Calu3 (cell line): ENCODE data around the gene GOLGB1. TPM values are rescaled to one million over a fixed set of nuclear protein-coding genes. Genes with fewer than 3 reads are reported as not detected.

ENCODE experiments used
- BruUV-seq: library from RNA; stranded (reverse); fragments of 400-500 nt; replicated peaks from 2 replicates; lab custom pipeline; 2021; lab: Mats Ljungman, UMichigan
- CTCF ChIA-PET: fragments of 300-600 bp; sonication (Branson Sonifier 250); formaldehyde crosslinking; loops from one replicate; lab custom pipeline; 2022; ENCODE audit warnings: antibody characterized with exemption; lab: Charles Lee
- DNase-seq: peaks from one replicate; pipeline ENCODE4 v3.0.0; 2022
- H3K27ac Mint-ChIP-seq: one replicate; pipeline ENCODE4 v1.8.0; 2022; ENCODE audit warnings: mixed read lengths; ENCODE audit not compliant: unreplicated experiment
- H3K27me3 Mint-ChIP-seq: one replicate; pipeline ENCODE4 v1.8.0; 2022; ENCODE audit warnings: mixed read lengths; ENCODE audit not compliant: unreplicated experiment
- H3K36me3 Mint-ChIP-seq: one replicate; pipeline ENCODE4 v1.8.0; 2022; ENCODE audit warnings: mild to moderate bottlenecking, moderate library complexity, mixed read lengths; ENCODE audit not compliant: insufficient read depth, unreplicated experiment
- H3K4me1 Mint-ChIP-seq: one replicate; pipeline ENCODE4 v1.8.0; 2022; ENCODE audit warnings: mild to moderate bottlenecking, low read depth, mixed read lengths; ENCODE audit not compliant: unreplicated experiment
- H3K4me3 Mint-ChIP-seq: one replicate; pipeline ENCODE4 v1.8.0; 2022; ENCODE audit warnings: mild to moderate bottlenecking, low read depth, moderate library complexity, mixed read lengths; ENCODE audit not compliant: unreplicated experiment
- H3K9me3 Mint-ChIP-seq: one replicate; pipeline ENCODE4 v1.8.0; 2022; ENCODE audit warnings: low read depth, mixed read lengths; ENCODE audit not compliant: unreplicated experiment
- intact Hi-C: fragments of 100-400 bp; cut with micrococcal nuclease; formaldehyde crosslinking; loops from one replicate; pipeline ENCODE4 v1.10.0; 2022; ENCODE audit not compliant: unreplicated experiment
- total RNA-seq: library from RNA; stranded (reverse); gene quantifications from 2 replicates; pipeline ENCODE4 v1.2.3, GENCODE V29; 2022
- TF ChIP-seq, protein P1 (sequence below): fragments of 200-600 bp; IDR thresholded peaks from one replicate; pipeline ENCODE4 v1.8.0; 2022; ENCODE audit warnings: antibody characterized with exemption; ENCODE audit not compliant: unreplicated experiment

GOLGB1 gene
- total RNA-seq, 1 experiment from 2014 or later: 42.8 TPM

DNA sequence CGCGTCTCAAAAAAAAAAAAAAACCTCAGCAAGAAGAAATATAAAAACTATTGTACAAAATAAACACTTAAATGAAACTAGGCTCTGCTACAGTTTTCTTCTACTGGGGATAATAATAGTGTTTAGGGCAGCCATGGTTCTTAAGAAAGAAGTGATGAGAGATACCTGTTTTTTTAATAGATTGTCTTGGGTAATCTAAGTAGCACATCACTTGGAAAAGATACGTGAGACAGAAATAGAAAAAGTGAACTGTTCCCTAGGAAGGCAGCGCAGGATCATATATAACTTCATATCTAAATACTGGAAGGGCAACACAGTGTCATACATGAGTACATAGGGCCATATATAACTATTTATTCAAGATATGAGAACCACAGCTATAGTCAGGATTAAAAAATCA is 11.9 kb downstream of the GOLGB1 start:
- BruUV-seq: no TSS peak
- H3K27ac Mint-ChIP-seq: no peak overlapping the region
- H3K4me3 Mint-ChIP-seq: no peak overlapping the region
- TF ChIP-seq, protein P1, sequence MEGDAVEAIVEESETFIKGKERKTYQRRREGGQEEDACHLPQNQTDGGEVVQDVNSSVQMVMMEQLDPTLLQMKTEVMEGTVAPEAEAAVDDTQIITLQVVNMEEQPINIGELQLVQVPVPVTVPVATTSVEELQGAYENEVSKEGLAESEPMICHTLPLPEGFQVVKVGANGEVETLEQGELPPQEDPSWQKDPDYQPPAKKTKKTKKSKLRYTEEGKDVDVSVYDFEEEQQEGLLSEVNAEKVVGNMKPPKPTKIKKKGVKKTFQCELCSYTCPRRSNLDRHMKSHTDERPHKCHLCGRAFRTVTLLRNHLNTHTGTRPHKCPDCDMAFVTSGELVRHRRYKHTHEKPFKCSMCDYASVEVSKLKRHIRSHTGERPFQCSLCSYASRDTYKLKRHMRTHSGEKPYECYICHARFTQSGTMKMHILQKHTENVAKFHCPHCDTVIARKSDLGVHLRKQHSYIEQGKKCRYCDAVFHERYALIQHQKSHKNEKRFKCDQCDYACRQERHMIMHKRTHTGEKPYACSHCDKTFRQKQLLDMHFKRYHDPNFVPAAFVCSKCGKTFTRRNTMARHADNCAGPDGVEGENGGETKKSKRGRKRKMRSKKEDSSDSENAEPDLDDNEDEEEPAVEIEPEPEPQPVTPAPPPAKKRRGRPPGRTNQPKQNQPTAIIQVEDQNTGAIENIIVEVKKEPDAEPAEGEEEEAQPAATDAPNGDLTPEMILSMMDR: no peak
- CTCF ChIA-PET: no interaction called here
- no peaks in the 10 kb centered on the region for H3K4me1 Mint-ChIP-seq
- H3K27me3 Mint-ChIP-seq: no peaks in the 10 kb centered on the region
- no peak for DNase-seq
- intact Hi-C loops: no loop called here
- no peaks in the 10 kb centered on the region for H3K9me3 Mint-ChIP-seq
- H3K36me3 Mint-ChIP-seq: no peaks in the 10 kb centered on the region

DNA sequence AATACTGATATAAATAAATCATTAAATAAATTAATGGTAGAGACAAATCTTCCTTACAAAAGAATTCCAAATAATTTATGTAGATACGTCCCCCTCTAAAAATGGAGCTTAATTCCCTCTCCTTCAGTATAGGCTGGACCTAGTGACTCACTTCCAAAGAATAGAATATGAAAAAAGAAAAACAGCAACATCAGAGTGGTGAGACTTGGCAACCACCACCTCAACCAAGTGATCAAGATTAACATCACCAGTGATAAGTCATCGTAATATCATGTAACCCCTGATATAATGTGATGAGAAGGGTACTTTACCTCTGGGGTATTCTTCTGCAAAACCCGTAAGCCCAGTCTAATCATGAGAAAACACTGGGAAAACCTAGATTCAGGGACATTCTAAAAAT is 13.4 kb downstream of the GOLGB1 start:
- DNase-seq: no peak
- H3K27ac Mint-ChIP-seq: no peak overlapping the region
- H3K4me3 Mint-ChIP-seq: no peak overlapping the region
- H3K27me3 Mint-ChIP-seq: no peaks in the 10 kb centered on the region
- CTCF ChIA-PET: no interaction called here
- H3K36me3 Mint-ChIP-seq: no peaks in the 10 kb centered on the region
- intact Hi-C loops: no loop called here
- TF ChIP-seq, protein P1: no peak
- H3K9me3 Mint-ChIP-seq: no peaks in the 10 kb centered on the region
- H3K4me1 Mint-ChIP-seq: no peaks in the 10 kb centered on the region
- no TSS peak for BruUV-seq

DNA sequence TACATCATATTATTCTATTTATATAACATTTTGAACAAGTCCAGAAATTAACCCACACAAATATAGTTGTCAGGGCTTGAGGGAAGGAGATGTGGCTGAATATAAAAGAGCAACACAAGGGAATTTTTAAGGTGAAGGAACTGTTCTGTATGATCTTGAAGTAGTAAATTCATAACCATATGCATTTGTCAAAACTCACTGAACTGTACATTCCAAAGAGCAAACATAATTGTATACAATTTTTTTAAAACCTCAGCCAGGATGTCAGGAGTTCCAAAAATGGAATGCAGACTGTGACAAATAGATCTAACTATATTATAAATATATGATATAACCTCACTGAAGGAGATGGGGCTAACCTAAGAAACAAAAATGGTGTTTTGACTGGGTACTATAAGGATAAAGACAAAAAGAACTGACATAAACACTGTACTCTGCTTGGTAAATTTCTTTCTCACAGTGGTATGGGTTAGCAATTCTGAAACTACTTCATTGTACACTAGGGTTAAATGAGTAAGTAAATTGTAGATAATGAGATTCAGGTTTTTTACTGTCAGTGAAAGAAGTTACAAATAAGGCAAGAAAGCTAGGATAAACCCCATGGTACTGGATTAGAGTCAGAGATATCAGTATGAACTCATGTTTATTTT is 14.4 kb downstream of the GOLGB1 start:
- CTCF ChIA-PET: no interaction called here
- TF ChIP-seq, protein P1: no peak
- no peaks in the 10 kb centered on the region for H3K9me3 Mint-ChIP-seq
- no peaks in the 10 kb centered on the region for H3K27me3 Mint-ChIP-seq
- intact Hi-C loops: no loop called here
- H3K36me3 Mint-ChIP-seq: no peaks in the 10 kb centered on the region
- no peaks in the 10 kb centered on the region for H3K4me1 Mint-ChIP-seq
- no peak overlapping the region for H3K27ac Mint-ChIP-seq
- DNase-seq: no peak
- H3K4me3 Mint-ChIP-seq: no peak overlapping the region
- BruUV-seq: no TSS peak

DNA sequence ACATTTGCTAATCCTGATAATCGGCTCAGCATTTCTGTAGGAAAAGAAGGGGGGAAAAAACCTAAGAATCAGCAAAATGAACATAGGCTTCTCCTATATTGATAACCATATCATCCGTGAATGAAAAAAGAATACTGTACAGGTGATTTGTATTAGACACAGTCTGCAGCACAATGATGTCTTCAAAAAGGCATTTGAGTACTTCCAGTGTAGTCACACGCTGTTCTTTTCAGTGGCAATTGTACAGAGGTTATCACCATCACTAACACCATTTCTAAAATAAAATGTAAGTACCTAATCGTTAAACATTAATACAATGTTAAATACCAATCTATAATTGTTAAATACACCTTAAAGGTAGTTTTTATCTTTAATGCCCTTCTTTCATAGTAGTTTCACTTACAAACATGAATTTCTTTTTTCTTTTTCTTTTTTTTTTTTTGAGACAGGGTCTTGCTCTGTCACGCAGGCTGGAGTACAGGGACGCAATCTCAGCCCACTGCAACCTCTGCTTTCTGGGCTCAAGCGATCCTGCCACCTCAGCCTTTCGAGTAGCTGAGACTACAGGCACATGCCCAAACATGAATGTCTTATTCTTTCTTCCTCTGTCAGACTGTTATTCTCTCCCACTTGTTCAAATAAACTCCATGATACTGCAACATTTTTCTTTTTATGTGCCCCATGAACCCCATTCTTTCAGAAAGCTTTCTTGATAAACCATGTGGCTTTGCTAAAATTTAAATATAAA is 18.4 kb downstream of the GOLGB1 start:
- Mint-ChIP-seq H3K9me3 (no peaks in the 10 kb centered on the region), H3K27me3 (no peaks in the 10 kb centered on the region), H3K36me3 (peaks cover 5% of the 10 kb centered on the region), H3K27ac (no peak overlapping the region), H3K4me3 (no peak overlapping the region), H3K4me1 (no peaks in the 10 kb centered on the region)
- DNase-seq: no peak
- BruUV-seq: no TSS peak
- CTCF ChIA-PET: no interaction called here
- TF ChIP-seq, protein P1: no peak
- intact Hi-C loops: no loop called here
